GM18508 (cell line): ENCODE results near the gene MAP2K5.
"Not testable (repeated sequence)": the region's sequence is repeated elsewhere in the genome, so short reads cannot be mapped to it uniquely, and the experiment has no call there.

Experiments used
- ATAC-seq: cut with Tn5 transposase; IDR thresholded peaks from one replicate; pipeline ENCODE4 v1.9.1; 2021; ENCODE audit warnings: moderate number of reproducible peaks; ENCODE audit not compliant: insufficient read depth, unreplicated experiment

MAP2K5 gene

GRCh38 chr15:67641453-67641852 lies 99.0 kb downstream of the MAP2K5 start:
- ATAC-seq: no peak

- no peak for ATAC-seq
Measured at GRCh38 chr15:67646847-67647246, 104.3 kb downstream of the MAP2K5 start.

- no peak for ATAC-seq
Measured at GRCh38 chr15:67652586-67652985, 110.1 kb downstream of the MAP2K5 start.

- no peak for ATAC-seq
Measured at GRCh38 chr15:67660446-67660845, 117.9 kb downstream of the MAP2K5 start.

GRCh38 chr15:67660874-67661606 lies 118.5 kb downstream of the MAP2K5 start:
- no peak for ATAC-seq

- ATAC-seq: no peak
Measured at GRCh38 chr15:67670647-67671305, 128.3 kb downstream of the MAP2K5 start.

- ATAC-seq: not testable (repeated sequence)
Measured at GRCh38 chr15:67672834-67673233, 130.3 kb downstream of the MAP2K5 start.

- ATAC-seq: no peak
Measured at GRCh38 chr15:67674983-67675382, 132.5 kb downstream of the MAP2K5 start.

- no peak for ATAC-seq
Measured at GRCh38 chr15:67678089-67678488, 135.6 kb downstream of the MAP2K5 start.

- ATAC-seq: no peak
Measured at GRCh38 chr15:67678993-67679392, 136.5 kb downstream of the MAP2K5 start.

GRCh38 chr15:67680641-67681040 lies 138.1 kb downstream of the MAP2K5 start:
- no peak for ATAC-seq

GRCh38 chr15:67685008-67685599 lies 142.6 kb downstream of the MAP2K5 start:
- ATAC-seq: no peak

- ATAC-seq: no peak
Measured at GRCh38 chr15:67685716-67686115, 143.2 kb downstream of the MAP2K5 start.

GRCh38 chr15:67690936-67691335 lies 148.4 kb downstream of the MAP2K5 start:
- ATAC-seq: no peak

GRCh38 chr15:67691450-67691849 lies 148.9 kb downstream of the MAP2K5 start:
- ATAC-seq: no peak

- ATAC-seq: no peak
Measured at GRCh38 chr15:67692573-67692972, 150.1 kb downstream of the MAP2K5 start.

GRCh38 chr15:67696087-67696486 lies 153.6 kb downstream of the MAP2K5 start:
- no peak for ATAC-seq

- ATAC-seq: no peak
Measured at GRCh38 chr15:67700023-67700422, 157.5 kb downstream of the MAP2K5 start.

- no peak for ATAC-seq
Measured at GRCh38 chr15:67701669-67702068, 159.2 kb downstream of the MAP2K5 start.

- no peak for ATAC-seq
Measured at GRCh38 chr15:67707520-67708283, 165.2 kb downstream of the MAP2K5 start.

- ATAC-seq: no peak
Measured at GRCh38 chr15:67708500-67708899, 166.0 kb downstream of the MAP2K5 start.
